IMR-90 (cell line): Measurements from ENCODE around the gene SH3RF1. TPM values are rescaled to one million over a fixed set of nuclear protein-coding genes. Genes with fewer than 3 reads are reported as not detected.
A peak's percentile ranks its signal among the peaks of the same experiment; 100 is the strongest.

Experiments used
- ATAC-seq: fragments of 200-7000 bp; cut with Tn5 transposase; 2 replicates; pipeline ENCODE4 v1.9.1; 2020; ENCODE audit warnings: low read depth, mild to moderate bottlenecking, moderate library complexity
- BruUV-seq: library from RNA; stranded (reverse); fragments of 400-500 nt; replicated peaks from 2 replicates; lab custom pipeline; 2021; lab: Mats Ljungman, UMichigan
- CTCF ChIA-PET: fragments of 300-600 bp; formaldehyde crosslinking; extraction: SDS; loops from one replicate; lab custom pipeline; 2021; ENCODE audit warnings: antibody characterized with exemption; lab: Yijun Ruan, JAX
- POLR2A ChIA-PET: fragments of 300-600 bp; sonication (Branson Sonifier 250); formaldehyde crosslinking; loops from one replicate; lab custom pipeline; 2022; ENCODE audit warnings: antibody characterized with exemption; ENCODE audit not compliant: unreplicated experiment; lab: Charles Lee
- DNase-seq: peaks from one replicate; pipeline ENCODE4 v3.0.0; 2013
- H2AFZ ChIP-seq: replicated peaks from 2 replicates; pipeline ENCODE3; 2013; ENCODE audit warnings: low read length, mild to moderate bottlenecking; ENCODE audit not compliant: poor library complexity
- H2AK5ac ChIP-seq: 2 replicates; pipeline ENCODE4 v1.6.1; 2013; ENCODE audit warnings: low read depth, low read length, inconsistent platforms
- H2AK9ac ChIP-seq: replicated peaks from 2 replicates; pipeline ENCODE3; 2013; ENCODE audit warnings: mild to moderate bottlenecking, low read depth, low read length, moderate library complexity; ENCODE audit not compliant: poor library complexity
- H2BK120ac ChIP-seq: 2 replicates; pipeline ENCODE4 v1.6.1; 2013; ENCODE audit warnings: low read depth, low read length, inconsistent platforms
- H2BK15ac ChIP-seq: 3 replicates; pipeline ENCODE4 v1.6.1; 2013; ENCODE audit warnings: low read depth, low read length, inconsistent platforms
- H2BK20ac ChIP-seq: 2 replicates; pipeline ENCODE4 v1.6.1; 2013; ENCODE audit warnings: low read depth, mild to moderate bottlenecking, inconsistent platforms, low read length, moderate library complexity
- H2BK5ac ChIP-seq: 2 replicates; pipeline ENCODE4 v1.6.1; 2013; ENCODE audit warnings: mild to moderate bottlenecking, low read depth, low read length, inconsistent platforms; ENCODE audit not compliant: poor library complexity, severe bottlenecking
- H3K14ac ChIP-seq: replicated peaks from 2 replicates; pipeline ENCODE4 v1.6.1; 2013; ENCODE audit warnings: low read depth, low read length, inconsistent platforms
- H3K18ac ChIP-seq: 2 replicates; pipeline ENCODE4 v1.6.1; 2013; ENCODE audit warnings: low read depth, low read length, control low read depth
- H3K23ac ChIP-seq: 2 replicates; pipeline ENCODE4 v1.6.1; 2013; ENCODE audit warnings: low read depth, low read length, inconsistent platforms
- H3K27ac ChIP-seq: 2 replicates; pipeline ENCODE4 v1.5.1; 2013; ENCODE audit warnings: mild to moderate bottlenecking, control low read depth, low read length; ENCODE audit not compliant: insufficient read depth
- H3K27me3 ChIP-seq: 2 replicates; pipeline ENCODE4 v1.6.1; 2013; ENCODE audit warnings: low read length; ENCODE audit not compliant: control insufficient read depth, insufficient read depth
- H3K36me3 ChIP-seq: 2 replicates; pipeline ENCODE4 v1.6.1; 2013; ENCODE audit warnings: low read length, mixed read lengths; ENCODE audit not compliant: control insufficient read depth, insufficient read depth
- H3K4ac ChIP-seq: 2 replicates; pipeline ENCODE4 v1.6.1; 2013; ENCODE audit warnings: low read depth, low read length, inconsistent platforms
- H3K4me1 ChIP-seq: 2 replicates; pipeline ENCODE4 v1.6.1; 2013; ENCODE audit warnings: low read length, mixed read lengths; ENCODE audit not compliant: control insufficient read depth, insufficient read depth
- H3K4me2 ChIP-seq: 2 replicates; pipeline ENCODE4 v1.6.1; 2013; ENCODE audit warnings: low read depth, mild to moderate bottlenecking, control low read depth, low read length, moderate library complexity
- H3K4me3 ChIP-seq: 2 replicates; pipeline ENCODE4 v1.5.1; 2013; ENCODE audit warnings: low read depth, mild to moderate bottlenecking, control low read depth, low read length, moderate library complexity; ENCODE audit not compliant: insufficient read depth
- H3K56ac ChIP-seq: 2 replicates; pipeline ENCODE4 v1.6.1; 2013; ENCODE audit warnings: low read length, inconsistent platforms; ENCODE audit not compliant: insufficient read depth; ENCODE audit errors: extremely low read depth
- H3K79me1 ChIP-seq, 2 experiments: 2 replicates each; pipeline ENCODE4 v1.6.1; 2013; ENCODE audit warnings: low read length in 2 of 2, inconsistent platforms in 1 of 2, low read depth in 1 of 2
- H3K9ac ChIP-seq: 2 replicates; pipeline ENCODE4 v1.6.1; 2013; ENCODE audit warnings: low read depth, low read length, control low read depth
- H3K9me1 ChIP-seq: 2 replicates; pipeline ENCODE4 v1.6.1; 2013; ENCODE audit warnings: low read length, inconsistent platforms; ENCODE audit not compliant: insufficient read depth
- H3K9me3 ChIP-seq: 2 replicates; pipeline ENCODE4 v1.6.1; 2013; ENCODE audit warnings: low read length; ENCODE audit not compliant: control insufficient read depth, insufficient read depth
- H4K20me1 ChIP-seq: 2 replicates; pipeline ENCODE4 v1.6.1; 2013; ENCODE audit warnings: low read length, inconsistent platforms; ENCODE audit not compliant: insufficient read depth
- H4K5ac ChIP-seq: 2 replicates; pipeline ENCODE4 v1.6.1; 2013; ENCODE audit warnings: mild to moderate bottlenecking, low read depth, low read length, control low read depth
- H4K8ac ChIP-seq, 2 experiments: 2 replicates each; pipeline ENCODE4 v1.6.1; 2013; ENCODE audit warnings: low read depth in 2 of 2, low read length in 2 of 2, control low read depth in 1 of 2, inconsistent platforms in 1 of 2
- H4K91ac ChIP-seq: 2 replicates; pipeline ENCODE4 v1.6.1; 2013; ENCODE audit warnings: low read depth, low read length, inconsistent platforms; ENCODE audit not compliant: insufficient read depth
- BHLHE40 ChIP-seq: fragments of 150-350 bp; IDR thresholded peaks from 2 replicates; pipeline ENCODE4 v1.6.1; 2016; ENCODE audit warnings: mild to moderate bottlenecking, low read depth, low read length
- CEBPB ChIP-seq: IDR thresholded peaks from 2 replicates; pipeline ENCODE4 v1.6.1; 2012; ENCODE audit warnings: low read depth, low read length, improper control_type of control experiment
- MAFK ChIP-seq: IDR thresholded peaks from 2 replicates; pipeline ENCODE4 v1.6.1; 2012; ENCODE audit warnings: low read depth, low read length, improper control_type of control experiment
- MAZ ChIP-seq: IDR thresholded peaks from 2 replicates; pipeline ENCODE4 v1.6.1; 2012; ENCODE audit warnings: low read depth, mild to moderate bottlenecking, low read length, improper control_type of control experiment, moderate library complexity, borderline replicate concordance
- MXI1 ChIP-seq: IDR thresholded peaks from 2 replicates; pipeline ENCODE4 v1.6.1; 2012; ENCODE audit warnings: low read depth, mild to moderate bottlenecking, low read length, moderate library complexity, borderline replicate concordance
- NFE2L2 ChIP-seq: fragments of 150-350 bp; IDR thresholded peaks from 2 replicates; pipeline ENCODE4 v1.6.1; 2016; ENCODE audit warnings: low read depth, mild to moderate bottlenecking, low read length
- RCOR1 ChIP-seq: IDR thresholded peaks from 2 replicates; pipeline ENCODE4 v1.6.1; 2012; ENCODE audit warnings: mild to moderate bottlenecking, low read length, improper control_type of control experiment; ENCODE audit not compliant: insufficient replicate concordance
- WGBS, 2 experiments: methylation state at CpG; one replicate each; pipeline versions ENCODE4 v1.1.5 to v1.1.7; 2013; ENCODE audit warnings: missing lambda C conversion rate in 2 of 2; ENCODE audit not compliant: insufficient read length in 1 of 2; ENCODE audit errors: extremely low coverage in 2 of 2; 5-methylcytosine and 5-hydroxymethylcytosine counted together
- dilution Hi-C: fragments of 300-500 bp; cut with HindIII; formaldehyde crosslinking; loops from one replicate; pipeline ENCODE4 v1.14.3; 2018; ENCODE audit warnings: low sequenced_read_pairs; ENCODE audit not compliant: unreplicated experiment
- in situ Hi-C: fragments of 300-500 bp; cut with MboI; formaldehyde crosslinking; loops from 3 replicates; pipeline ENCODE4 v1.14.3; 2019; ENCODE audit warnings: low sequenced_read_pairs, inconsistent platforms, mixed read lengths
- intact Hi-C: fragments of 100-400 bp; cut with micrococcal nuclease; formaldehyde crosslinking; loops from 2 replicates; pipeline ENCODE4 v1.10.0; 2022
- polyA plus RNA-seq, 3 experiments: library from polyadenylated mRNA; depleted of rRNA; stranded (reverse); fragments of >200 nt; gene quantifications; 2 replicates each; pipeline ENCODE4 v1.2.3, GENCODE V29; 2012; ENCODE audit warnings: low replicate concordance in 1 of 3
- total RNA-seq: library from RNA; depleted of rRNA; stranded (reverse); fragments of >200 nt; gene quantifications from 2 replicates; pipeline ENCODE4 v1.2.3, GENCODE V29; 2012
- TF ChIP-seq, protein P1 (sequence below): fragments of 150-350 bp; IDR thresholded peaks from 2 replicates; pipeline ENCODE4 v1.6.1; 2017; ENCODE audit warnings: mild to moderate bottlenecking, antibody characterized with exemption, low read length, low read depth

Gene SH3RF1
- total and polyA plus RNA-seq, 2 of the 4 experiments (the other 2 are of a cell fraction): 22.0 to 29.8 TPM

GRCh38 chr4:169184236-169184635, 86.5 kb downstream of the SH3RF1 start:
- no peak overlapping the region for H3K56ac ChIP-seq
- H3K18ac ChIP-seq: no peak overlapping the region
- H4K5ac ChIP-seq: no peak overlapping the region
- ATAC-seq (no peak), DNase-seq (peak; percentile 46)
- ChIA-PET POLR2A (no interaction called here), CTCF (interaction anchor here (0.6 kb wide), 1 partner anchor 21 kb away, joined by 4 read pairs; no protein-coding TSS in a partner anchor)
- peak overlapping the region; percentile 1; the same call in 1 of the 2 replicates for H3K23ac ChIP-seq
- H2AK9ac ChIP-seq: no peak overlapping the region
- no peak overlapping the region for H3K4ac ChIP-seq
- H3K14ac ChIP-seq: no peak overlapping the region
- H4K20me1 ChIP-seq: peaks cover 58% of the 10 kb centered on the region
- no peak overlapping the region for H3K4me3 ChIP-seq
- no TSS peak for BruUV-seq
- no peak for TF ChIP-seq CEBPB
- no peak for TF ChIP-seq BHLHE40
- TF ChIP-seq MAZ: no peak
- TF ChIP-seq NFE2L2: no peak
- no peak for TF ChIP-seq RCOR1
- TF ChIP-seq MAFK: no peak
- TF ChIP-seq, protein P1, sequence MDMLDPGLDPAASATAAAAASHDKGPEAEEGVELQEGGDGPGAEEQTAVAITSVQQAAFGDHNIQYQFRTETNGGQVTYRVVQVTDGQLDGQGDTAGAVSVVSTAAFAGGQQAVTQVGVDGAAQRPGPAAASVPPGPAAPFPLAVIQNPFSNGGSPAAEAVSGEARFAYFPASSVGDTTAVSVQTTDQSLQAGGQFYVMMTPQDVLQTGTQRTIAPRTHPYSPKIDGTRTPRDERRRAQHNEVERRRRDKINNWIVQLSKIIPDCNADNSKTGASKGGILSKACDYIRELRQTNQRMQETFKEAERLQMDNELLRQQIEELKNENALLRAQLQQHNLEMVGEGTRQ: no peak
- TF ChIP-seq MXI1: no peak
- H2BK120ac ChIP-seq: no peak overlapping the region
- H2BK5ac ChIP-seq: no peak overlapping the region
- no peak overlapping the region for H2AFZ ChIP-seq
- 100% methylated on average over 1 of the region's 3 CpGs; no CpG with 5 or more reads in 1 of the 2 experiments for WGBS, 2 experiments
- H3K27ac ChIP-seq: no peak overlapping the region
- peaks cover 20% of the 10 kb centered on the region for H3K4me1 ChIP-seq
- no peak overlapping the region for H2BK15ac ChIP-seq
- H3K4me2 ChIP-seq: no peak overlapping the region
- H3K9me3 ChIP-seq: no peaks in the 10 kb centered on the region
- no peak overlapping the region for H2BK20ac ChIP-seq
- no peaks in the 10 kb centered on the region for H3K27me3 ChIP-seq
- H3K9ac ChIP-seq: no peak overlapping the region
- H4K8ac ChIP-seq: no peak overlapping the region
- H2AK5ac ChIP-seq: no peak overlapping the region
- dilution Hi-C loops: no loop called here
- H3K36me3 ChIP-seq: no peaks in the 10 kb centered on the region
- intact Hi-C loops: no loop called here
- peaks cover 16% of the 10 kb centered on the region for H3K9me1 ChIP-seq
- no peak overlapping the region for H4K91ac ChIP-seq
- in situ Hi-C loops: no loop called here
- peaks cover 24 to 73% of the 10 kb centered on the region in 2 experiments; a peak in 3 of 4 replicates for H3K79me1 ChIP-seq
